22Rv1 (cell line): ENCODE measurements around the gene SCAF4.
"Not testable (repeated sequence)": the region's sequence is repeated elsewhere in the genome, so short reads cannot be mapped to it uniquely, and the experiment has no call there.

ENCODE experiments used
- H3K27ac ChIP-seq: fragments of 450-650 bp; 2 replicates; pipeline ENCODE4 v1.5.1; 2017
- ZFX ChIP-seq: fragments of 450-650 bp; IDR thresholded peaks from 2 replicates; pipeline ENCODE4 v1.6.1; 2017; ENCODE audit warnings: antibody characterized with exemption, borderline replicate concordance
- TF ChIP-seq, protein P1 (sequence below): fragments of 450-650 bp; IDR thresholded peaks from 2 replicates; pipeline ENCODE4 v1.5.1; 2017; ENCODE audit warnings: mild to moderate bottlenecking

The SCAF4 gene

DNA sequence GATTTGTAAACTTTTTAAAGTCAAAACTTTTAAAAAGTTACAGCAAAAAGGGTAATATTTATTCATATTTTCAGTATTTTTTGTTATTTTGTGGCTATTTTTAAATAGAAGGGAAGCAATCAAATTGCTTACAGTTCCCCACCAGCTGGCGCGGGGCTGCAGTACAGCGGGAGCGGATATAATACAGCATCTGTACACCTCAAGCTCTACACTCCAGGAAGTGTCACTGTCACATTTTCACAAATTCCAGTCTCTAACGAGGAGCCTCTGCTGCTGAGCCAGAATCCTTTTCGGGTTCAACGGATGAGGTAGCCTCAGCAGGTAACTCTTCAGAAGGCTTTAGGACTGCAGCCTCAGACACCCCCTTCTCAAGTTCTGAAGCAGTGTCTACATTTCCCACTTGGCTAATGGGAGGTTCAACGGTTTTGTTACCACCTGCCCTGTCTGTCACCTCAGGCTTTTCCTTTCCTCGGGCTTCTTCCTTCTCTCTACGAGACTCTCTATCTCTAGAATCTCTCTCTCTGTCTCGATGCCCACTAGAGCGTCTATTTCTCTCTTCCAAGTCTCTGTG, 60.7 kb downstream of the SCAF4 start:
- no peak overlapping the region for H3K27ac ChIP-seq
- TF ChIP-seq ZFX = no peak
- TF ChIP-seq, protein P1, sequence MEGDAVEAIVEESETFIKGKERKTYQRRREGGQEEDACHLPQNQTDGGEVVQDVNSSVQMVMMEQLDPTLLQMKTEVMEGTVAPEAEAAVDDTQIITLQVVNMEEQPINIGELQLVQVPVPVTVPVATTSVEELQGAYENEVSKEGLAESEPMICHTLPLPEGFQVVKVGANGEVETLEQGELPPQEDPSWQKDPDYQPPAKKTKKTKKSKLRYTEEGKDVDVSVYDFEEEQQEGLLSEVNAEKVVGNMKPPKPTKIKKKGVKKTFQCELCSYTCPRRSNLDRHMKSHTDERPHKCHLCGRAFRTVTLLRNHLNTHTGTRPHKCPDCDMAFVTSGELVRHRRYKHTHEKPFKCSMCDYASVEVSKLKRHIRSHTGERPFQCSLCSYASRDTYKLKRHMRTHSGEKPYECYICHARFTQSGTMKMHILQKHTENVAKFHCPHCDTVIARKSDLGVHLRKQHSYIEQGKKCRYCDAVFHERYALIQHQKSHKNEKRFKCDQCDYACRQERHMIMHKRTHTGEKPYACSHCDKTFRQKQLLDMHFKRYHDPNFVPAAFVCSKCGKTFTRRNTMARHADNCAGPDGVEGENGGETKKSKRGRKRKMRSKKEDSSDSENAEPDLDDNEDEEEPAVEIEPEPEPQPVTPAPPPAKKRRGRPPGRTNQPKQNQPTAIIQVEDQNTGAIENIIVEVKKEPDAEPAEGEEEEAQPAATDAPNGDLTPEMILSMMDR = no peak

DNA sequence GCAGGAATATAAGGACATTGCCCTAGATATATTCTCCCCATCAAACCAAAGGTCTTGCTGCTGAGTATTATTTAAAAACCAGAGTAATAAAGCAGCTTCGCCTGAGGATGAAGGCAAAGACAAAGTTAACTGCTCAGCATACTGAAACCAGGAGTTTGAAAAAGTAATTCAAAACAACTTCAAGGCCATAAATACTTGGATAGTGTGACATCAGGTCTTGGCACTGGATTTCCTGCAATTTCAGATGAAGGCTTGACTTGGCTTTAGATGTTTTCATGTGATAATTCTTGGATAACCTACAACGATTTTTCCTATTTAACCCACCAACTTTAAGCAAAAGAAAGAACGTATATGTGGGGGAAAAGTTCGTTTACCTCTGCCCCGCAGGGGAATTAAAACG, 61.8 kb downstream of the SCAF4 start:
- no peak for TF ChIP-seq ZFX
- TF ChIP-seq, protein P1 = no peak
- H3K27ac ChIP-seq = no peak overlapping the region

DNA sequence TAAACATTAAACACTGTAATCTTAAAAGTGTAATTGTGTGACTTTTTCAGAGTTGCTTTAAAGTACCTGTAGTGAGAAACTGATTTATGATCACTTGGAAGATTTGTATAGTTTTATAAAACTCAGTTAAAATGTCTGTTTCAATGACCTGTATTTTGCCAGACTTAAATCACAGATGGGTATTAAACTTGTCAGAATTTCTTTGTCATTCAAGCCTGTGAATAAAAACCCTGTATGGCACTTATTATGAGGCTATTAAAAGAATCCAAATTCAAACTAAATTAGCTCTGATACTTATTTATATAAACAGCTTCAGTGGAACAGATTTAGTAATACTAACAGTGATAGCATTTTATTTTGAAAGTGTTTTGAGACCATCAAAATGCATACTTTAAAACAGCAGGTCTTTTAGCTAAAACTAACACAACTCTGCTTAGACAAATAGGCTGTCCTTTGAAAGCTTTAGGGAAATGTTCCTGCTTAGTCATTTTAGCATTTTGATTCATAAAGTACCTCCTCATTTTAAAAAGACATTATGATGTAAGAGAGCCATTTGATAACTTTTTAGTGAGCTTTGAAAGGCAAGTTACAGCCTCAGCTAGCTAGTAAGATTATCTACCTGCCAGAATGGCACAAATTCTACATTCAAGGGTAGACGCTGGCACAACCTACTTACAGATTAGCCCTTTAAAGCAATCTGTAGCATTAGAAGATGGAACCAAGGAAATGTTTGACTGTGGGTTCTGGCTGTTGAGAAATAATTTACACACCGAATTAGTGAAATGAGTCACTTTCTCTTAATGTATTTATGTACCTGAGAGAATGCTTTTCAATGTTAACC, 63.0 kb downstream of the SCAF4 start:
- no peak overlapping the region for H3K27ac ChIP-seq
- TF ChIP-seq, protein P1 = no peak

DNA sequence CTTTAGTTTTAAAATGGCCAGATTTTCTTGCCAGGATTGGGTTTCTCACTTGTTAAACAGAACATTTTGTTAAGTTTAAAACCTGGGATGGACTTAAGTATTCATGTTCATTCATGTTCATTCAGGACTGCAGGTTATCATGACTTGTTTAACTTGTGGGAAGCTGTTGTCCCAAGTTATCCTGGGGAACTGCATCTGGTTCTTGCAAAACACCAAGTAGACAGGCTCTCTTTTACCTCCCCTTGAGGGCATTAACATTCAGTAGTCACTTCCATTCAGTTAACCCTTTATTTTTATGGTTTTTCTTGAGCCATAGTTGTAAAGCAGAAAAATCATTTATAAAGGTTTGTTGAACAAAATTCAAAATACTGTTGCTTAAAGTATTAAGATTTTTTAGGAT, 64.3 kb downstream of the SCAF4 start:
- H3K27ac ChIP-seq = no peak overlapping the region
- TF ChIP-seq ZFX = no peak

DNA sequence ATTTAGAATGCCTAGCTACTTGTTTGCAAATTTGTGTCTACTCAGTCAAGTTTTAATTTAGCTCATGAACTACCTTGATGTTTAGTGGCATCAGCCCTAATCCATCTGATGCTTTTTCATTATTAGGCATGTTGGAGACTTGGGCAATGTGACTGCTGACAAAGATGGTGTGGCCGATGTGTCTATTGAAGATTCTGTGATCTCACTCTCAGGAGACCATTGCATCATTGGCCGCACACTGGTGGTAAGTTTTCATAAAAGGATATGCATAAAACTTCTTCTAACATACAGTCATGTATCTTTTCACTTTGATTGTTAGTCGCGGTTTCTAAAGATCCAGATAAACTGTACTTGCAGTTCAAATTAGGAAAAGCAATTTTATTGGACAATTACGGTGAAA, 64.8 kb downstream of the SCAF4 start:
- TF ChIP-seq, protein P1 = no peak
- TF ChIP-seq ZFX = no peak
- no peak overlapping the region for H3K27ac ChIP-seq

DNA sequence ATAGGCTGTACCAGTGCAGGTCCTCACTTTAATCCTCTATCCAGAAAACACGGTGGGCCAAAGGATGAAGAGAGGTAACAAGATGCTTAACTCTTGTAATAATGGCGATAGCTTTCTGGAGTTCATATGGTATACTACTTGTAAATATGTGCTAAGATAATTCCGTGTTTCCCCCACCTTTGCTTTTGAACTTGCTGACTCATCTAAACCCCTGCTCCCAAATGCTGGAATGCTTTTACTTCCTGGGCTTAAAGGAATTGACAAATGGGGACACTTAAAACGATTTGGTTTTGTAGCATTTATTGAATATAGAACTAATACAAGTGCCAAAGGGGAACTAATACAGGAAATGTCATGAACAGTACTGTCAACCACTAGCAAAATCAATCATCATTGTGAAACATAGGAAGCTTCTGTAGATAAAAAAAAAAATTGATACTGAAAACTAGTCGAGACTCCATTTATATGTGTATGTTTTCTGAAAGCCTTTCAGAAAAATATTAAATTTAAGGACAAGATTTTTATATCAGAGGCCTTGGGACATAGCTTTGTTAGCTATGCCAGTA, 65.4 kb downstream of the SCAF4 start:
- no peak overlapping the region for H3K27ac ChIP-seq
- TF ChIP-seq, protein P1 = no peak
- no peak for TF ChIP-seq ZFX

DNA sequence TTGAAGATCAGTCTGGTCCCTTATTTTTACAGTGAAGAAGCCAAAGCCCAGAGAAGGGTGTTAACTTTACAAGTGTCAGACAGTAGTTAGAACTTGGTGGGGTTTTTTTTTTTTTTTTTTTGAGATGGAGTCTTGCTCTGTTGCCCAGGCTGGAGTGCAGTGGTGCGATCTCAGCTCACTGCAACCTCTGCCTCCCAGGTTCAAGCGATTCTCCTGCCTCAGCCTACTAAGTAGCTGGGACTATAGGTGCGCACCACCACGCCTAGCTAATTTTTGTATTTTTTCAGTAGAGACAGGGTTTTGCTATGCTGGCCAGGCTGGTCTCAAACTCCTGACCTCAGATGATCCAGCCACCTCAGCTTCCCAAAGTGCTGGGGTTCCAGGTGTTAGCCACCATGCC, 66.0 kb downstream of the SCAF4 start:
- H3K27ac ChIP-seq = not testable (repeated sequence)

DNA sequence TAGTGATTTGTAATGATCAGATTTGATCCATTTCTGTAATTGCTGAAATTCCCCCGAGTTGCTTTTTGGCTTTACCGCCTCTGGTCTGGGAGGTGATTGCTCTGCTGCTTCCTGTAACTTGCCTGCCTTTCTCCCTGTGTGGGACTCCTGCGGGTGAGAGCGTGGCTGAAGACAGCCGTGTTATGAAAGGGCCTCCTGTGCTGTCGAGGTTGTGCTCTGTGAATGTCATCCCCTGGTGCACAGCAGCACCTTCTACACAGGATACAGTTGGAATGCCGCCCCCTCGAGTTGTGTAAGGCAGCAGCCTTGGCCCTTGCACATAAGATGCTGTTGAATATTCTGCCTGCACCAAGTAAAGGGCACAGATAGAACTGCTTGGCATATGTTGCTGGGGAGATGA, 66.5 kb downstream of the SCAF4 start:
- TF ChIP-seq ZFX = no peak
- TF ChIP-seq, protein P1 = no peak
- no peak overlapping the region for H3K27ac ChIP-seq
